Measurements from ENCODE around the gene CCDC127. TPM values are rescaled to one million over a fixed set of nuclear protein-coding genes. Genes with fewer than 3 reads are reported as not detected.

CCDC127 gene
- polyA plus RNA-seq, 10 donors = 7.3 to 13.0 (median 8.8) TPM

DNA sequence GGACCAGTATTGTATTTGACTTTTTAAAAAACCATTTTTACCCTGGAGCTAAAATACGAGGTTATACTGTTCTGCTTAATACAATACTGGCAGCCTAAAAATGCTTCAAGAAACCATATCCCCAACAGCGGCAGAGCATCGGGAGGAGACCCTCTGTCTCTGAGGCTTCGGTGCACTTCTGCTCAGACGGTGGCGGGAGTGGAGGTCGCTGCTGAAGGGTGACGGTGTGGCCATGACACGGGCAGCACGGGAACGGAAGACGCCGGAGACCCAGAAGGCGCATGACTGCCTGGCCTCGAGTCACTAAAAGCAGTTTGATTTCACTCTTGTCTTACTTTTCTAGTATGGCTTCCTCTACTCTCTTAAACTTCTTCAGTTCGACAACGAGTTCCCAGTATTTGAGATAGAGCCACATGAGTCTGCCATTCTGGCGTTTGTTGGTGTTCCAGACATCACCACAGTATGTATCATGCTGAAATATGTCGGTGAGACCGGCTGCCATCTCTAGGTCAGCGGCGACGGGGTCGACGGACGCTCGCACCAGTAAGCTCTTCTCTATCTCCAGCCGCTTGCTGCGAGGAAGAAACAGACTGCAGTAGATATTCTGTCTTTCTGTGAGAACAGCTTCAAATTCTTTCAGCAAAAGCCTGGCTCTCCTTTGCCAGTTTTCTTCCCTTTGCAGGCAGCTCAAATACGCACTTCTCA is 12.8 kb downstream of the CCDC127 start:
- DNase-seq = no peak

DNA sequence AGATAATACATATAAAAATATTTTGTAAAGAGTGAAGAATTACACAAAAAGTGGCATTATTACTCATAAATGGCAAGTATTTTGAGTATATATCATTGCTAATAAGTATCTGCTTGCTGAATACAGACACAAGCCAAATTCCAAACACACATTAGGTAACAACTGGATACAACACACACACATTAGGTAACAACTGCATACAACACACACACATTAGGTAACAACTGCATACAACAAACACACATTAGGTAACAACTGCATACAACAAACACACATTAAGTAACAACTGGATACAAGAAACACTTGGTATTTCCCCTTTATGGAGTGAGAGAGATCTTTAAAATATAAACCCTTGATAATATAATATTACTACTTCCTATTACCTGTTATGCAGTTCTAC is 13.5 kb downstream of the CCDC127 start:
- no peak for DNase-seq

DNA sequence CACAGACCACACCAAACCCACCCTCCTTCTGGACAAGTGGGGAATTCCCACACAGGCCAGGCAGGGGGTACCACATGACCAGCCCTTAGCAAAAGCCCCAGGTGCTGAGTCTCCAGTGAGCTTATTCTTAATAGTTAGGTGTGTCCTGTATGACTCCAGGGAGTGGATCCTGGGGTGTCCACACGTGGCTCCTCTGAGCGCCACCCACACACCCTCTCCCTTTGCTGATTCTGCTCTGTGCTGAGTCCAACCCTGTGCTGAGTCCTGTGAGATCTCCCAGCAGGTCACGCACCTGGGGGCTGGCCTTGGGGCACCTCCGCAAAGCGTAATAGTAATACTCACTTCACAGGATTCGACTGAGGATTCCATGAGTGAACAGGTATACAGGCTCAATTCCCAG is 14.0 kb downstream of the CCDC127 start:
- no peak for DNase-seq

DNA sequence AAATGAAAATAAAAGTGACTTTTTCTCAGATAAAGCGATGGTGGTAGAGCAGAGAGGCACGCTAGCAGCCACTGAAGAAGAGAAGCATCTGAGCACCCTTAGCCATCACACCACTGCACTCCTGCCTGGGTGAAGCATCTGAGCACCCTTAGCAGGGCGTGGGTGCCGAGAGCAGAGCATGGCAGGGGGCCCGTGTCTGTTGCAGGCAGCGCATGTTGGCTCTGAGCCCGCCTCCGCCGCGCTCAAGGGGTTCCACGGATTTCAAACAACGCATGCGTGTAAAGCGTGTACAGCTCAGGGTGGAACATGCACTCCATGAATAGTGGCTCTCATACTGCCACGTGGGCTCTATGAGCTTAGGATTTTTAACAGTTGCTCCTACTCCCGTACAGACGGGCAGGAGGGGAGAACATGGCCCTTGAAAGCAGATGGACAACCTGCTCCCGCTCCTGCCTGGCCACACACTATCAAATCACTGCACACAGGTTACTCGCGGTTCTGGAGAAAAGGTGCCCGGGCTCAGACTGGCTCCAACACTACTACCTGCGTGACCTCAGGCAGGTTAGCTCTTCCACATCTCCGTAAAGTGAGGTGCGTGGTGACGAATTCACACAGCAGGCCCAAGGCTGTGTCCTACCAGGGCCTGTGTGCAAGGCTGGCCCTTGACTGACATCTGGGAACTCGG is 14.6 kb downstream of the CCDC127 start:
- DNase-seq = no peak

DNA sequence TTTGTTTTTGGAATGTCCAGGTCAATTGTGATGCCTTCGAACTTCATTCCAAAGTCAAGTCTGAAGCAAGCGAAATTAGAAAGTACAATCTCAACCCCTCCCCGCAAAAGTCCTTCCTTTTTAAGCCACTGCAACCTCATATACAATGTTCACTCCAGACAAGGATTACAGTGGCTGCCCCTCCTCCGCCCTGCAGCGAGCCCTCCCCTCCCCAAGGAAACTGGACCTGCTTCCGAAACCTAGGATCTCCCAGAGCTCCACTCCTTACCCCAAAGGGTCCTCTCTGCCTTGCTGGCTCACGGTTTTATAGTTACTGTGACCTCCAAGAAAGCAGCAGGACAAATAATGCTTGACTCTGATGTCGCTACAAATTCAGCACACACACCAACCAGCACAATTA is 16.3 kb downstream of the CCDC127 start:
- DNase-seq = no peak

DNA sequence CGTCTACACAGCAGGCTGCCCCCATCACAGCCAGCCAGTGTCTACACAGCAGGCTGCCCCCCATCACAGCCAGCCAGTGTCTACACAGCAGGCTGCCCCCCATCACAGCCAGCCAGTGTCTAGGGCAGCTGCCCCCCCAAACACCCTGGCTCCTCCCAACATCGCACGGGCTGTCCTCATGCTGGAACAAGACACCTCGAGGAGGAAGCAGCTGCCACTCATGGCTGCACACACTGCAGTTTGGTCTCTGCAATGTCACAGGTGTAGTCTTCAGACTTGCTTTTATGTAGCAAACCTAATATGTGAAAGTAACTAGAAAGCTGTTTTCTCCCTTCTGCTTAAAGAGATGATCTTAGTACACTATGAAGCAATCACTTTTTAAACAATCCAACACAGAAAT is 17.0 kb downstream of the CCDC127 start:
- no peak for DNase-seq

DNA sequence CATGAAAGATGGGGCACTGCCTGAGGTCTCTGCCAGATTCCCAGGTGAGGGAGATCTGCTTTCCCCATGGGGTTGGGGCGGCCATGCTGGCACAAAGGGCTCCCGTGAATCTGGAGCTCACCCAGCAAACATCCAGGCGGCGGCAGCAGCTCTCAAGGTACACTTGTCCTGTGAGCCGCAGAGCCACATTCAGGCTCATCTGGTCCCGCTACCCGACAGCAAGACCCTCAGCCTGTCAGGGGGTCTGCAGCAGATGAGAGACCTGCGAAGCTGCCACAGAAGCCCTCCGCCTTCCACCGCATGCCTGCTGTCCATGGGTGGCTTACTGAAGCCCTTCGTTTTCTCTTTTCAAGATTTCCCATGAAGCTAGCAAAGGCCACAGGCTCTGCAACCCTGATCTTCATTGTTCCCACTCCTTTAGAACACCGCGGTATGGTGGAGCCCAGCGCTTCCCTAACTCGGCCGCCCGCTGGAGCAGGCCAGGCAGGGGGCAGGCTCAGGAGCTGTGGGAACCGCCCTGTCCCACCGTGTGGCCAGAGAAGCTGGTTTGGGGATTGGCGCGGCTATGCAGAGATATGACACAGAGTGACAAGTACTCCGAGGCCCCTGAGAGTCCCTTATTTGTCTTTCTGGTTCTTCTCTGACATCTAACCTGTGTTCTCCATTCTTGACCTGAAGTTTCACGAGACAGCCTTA is 17.9 kb downstream of the CCDC127 start:
- DNase-seq = no peak

DNA sequence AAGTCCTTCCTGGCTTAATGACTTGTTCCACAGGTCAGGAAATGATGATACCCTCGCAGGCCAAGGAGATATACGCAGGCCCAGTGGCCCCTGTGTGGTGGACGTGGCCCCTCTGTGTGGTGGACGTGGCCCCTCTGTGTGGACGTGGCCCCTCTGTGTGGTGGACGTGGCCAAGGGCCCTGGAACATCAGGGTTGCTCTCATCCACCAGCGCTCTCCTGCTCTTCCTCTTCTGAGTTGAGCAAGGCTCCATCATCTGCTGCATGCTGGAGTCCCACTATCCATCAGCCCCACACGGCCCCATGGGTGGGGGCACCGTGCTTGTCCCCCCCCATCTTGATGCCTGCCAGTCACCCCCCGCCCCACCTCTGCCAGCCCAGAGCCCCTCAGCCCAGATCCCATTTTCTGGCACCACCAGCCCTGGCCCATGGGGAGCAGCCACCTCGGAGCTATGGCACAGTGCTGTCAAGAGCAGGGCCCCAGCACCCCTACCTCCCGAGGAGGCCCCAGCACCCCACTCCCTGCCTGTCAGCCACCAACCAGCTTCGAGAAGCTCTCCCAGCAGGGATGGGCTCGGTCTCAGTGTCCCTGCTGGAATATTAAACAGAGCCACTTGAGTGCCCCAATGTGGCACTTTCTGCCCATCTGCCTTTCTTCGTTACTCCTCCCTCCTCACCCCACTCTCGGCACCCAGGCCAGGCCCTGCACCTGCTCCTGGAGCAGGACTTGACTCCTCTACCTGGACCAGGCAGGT is 18.6 kb downstream of the CCDC127 start:
- no peak for DNase-seq

DNA sequence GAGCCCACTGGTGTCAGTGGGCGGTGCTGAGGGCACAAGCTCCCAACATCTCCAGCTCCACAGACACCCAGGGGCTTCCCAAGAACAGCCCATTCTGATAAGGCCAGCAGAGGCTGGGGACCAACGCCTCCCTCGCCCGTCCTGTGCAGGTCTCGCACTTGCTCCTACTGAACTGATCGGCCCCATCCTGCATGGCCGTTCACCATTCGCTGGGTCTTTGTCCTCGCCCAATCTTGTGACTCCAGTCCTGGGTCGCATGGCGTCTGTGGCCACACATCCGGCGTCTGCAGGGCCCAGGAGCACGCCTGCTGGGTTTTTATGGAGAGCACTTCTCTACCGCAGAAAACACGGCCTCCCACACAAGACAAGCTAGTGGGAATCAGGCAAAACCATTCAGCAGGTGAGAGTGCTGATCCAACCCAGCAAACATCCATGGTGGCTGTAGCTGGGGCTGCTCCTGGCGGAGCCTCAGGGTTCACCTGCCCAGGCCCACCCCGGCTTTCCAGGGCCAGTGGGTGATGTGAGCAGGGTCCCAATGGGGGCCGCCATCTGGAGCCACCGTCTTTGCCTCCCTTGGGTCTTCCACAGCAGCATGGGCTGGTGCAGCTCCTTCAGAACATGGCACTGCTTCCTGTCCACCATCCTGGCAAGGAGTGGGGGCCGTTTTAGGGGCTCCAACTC is 19.3 kb downstream of the CCDC127 start:
- DNase-seq = no peak

DNA sequence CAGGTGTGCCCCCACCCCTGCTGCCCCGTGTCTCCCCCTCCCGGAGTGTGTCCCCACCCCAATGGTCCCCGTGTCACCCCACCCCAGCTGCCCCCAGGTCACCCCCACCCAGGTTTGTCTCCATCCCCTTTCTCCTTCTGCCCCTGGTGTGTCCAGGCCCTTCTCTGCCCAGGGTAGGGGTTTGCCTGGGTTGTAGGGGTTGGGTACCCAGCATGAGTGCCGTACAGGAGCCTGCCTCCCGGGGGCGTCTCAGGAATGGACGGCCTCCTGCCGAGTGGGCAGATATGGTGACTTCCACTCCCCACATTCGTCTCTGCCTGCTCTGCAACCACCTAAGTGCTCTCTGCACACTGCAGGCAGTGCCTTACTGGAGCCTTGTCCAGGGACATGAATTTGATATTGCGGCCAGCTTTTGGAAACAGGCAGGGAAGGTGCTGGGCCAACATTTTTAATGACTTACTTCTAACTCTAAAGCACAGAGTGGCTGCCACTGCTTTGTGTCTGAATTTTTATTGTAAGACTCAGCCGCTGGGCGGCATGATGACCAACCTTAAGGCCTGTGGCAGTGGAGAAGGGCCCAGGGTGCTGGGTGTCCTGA is 20.0 kb downstream of the CCDC127 start:
- DNase-seq = no peak

DNA sequence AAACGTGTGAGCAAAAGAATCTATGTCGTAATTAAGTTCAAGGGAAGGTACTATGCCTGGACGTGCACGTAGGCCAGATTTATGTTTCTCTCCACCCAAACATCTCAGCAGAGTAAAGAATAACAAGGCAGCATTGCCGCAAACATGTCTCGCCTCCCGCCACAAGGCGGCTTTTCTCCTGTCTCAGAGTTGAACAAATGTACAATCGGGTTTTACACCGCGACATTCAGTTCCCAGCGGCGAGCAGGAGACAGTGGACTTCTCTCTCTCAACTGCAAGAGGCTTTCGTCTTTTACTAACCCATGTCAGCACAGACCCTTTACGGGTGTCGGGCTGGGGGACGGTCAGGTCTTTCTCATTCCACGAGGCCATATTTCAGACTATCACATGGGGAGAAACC is 20.9 kb downstream of the CCDC127 start:
- DNase-seq = peak in 1 of 3 donors; percentile 24

DNA sequence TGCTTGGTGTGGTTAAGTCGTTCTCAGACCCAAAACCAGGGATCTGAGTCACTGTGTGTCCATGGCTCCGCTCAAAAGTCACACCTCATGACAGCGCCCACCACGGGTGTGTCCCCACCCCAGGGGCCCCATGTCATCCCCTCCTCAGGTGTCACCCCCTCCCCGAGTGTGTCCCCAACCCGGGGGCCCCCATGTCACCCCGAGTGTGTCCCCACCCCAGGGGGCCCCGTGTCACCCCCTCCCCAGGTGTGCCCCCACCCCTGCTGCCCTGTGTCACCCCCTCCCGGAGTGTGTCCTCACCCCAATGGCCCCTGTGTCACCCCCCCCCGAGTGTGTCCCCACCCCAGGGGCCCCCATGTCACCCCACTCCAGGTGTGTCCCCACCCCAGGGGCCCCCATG is 21.6 kb downstream of the CCDC127 start:
- no peak for DNase-seq

DNA sequence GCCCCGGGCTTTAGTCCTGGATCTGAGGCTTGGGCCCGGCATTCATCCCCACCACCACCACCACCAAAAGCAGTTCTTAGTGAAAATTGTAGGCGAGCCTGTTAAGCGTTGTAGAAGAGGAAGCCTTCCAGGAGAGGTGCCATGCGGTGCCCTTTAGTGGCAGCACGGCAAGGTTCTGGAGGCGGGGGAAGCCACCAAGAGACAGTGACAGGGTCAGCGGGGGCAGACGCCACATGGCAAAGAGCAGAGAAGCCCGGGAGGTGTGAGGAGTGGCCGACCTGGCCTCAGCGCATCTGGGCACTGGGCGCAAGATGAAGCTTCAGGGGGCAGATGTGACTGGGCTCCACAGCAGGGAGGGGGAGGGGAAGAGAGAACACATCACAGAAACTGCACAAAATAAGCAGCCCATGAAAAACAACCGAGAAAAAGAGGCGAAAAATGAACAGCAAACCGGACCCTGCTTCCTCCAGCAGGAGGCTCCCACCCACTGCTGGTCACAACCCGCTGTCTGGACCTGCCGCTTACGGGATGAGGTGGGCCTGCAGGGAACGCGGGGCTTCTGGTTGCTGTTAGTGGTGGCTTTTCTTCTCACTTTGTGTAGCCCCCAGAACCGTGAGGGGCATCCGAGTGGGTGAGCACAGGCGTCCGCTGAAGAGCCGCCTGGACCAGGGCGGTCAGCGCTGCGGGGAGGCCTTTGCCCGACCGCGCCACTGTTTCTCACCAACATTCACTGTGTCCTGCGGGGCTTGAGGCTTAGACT is 22.4 kb downstream of the CCDC127 start:
- DNase-seq = no peak

DNA sequence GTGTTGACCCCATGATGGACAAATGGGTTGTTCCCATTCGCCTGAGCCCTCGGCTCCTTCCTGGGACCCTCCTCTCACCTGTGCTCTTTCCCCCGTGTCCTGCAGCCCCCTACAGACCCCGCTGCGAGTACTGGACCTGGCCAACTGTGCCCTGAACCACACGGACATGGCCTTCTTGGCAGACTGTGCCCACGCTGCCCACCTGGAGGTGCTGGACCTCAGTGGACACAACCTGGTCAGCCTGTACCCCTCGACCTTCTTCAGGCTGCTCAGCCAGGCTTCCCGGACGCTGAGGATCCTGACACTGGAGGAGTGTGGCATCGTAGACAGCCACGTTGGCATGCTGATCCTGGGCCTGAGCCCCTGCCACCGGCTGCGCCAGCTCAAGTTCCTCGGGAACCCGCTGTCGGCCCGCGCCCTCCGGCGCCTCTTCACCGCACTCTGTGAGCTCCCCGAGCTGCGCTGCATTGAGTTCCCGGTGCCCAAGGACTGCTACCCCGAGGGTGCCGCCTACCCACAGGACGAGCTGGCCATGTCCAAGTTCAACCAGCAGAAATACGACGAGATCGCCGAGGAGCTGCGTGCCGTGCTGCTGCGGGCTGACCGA is 23.2 kb downstream of the CCDC127 start:
- DNase-seq = no peak

DNA sequence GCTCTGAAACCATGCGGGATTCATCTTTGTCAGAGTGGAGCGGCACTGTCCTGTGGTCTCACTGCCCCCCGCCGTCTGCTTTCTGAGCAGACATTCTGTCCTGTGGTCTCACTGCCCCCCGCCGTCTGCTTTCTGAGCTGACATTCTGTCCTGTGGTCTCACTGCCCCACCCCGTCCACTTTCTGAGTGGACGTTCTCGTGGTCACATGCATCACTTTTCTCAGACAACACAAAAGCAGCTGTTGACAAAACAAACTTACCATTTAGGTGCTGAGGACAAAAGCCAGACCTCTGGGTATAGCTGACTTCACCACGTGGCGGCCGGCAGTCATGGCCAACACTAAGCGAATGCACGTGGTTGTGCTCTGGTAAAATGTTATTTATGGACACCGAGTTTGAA is 23.9 kb downstream of the CCDC127 start:
- DNase-seq = no peak

DNA sequence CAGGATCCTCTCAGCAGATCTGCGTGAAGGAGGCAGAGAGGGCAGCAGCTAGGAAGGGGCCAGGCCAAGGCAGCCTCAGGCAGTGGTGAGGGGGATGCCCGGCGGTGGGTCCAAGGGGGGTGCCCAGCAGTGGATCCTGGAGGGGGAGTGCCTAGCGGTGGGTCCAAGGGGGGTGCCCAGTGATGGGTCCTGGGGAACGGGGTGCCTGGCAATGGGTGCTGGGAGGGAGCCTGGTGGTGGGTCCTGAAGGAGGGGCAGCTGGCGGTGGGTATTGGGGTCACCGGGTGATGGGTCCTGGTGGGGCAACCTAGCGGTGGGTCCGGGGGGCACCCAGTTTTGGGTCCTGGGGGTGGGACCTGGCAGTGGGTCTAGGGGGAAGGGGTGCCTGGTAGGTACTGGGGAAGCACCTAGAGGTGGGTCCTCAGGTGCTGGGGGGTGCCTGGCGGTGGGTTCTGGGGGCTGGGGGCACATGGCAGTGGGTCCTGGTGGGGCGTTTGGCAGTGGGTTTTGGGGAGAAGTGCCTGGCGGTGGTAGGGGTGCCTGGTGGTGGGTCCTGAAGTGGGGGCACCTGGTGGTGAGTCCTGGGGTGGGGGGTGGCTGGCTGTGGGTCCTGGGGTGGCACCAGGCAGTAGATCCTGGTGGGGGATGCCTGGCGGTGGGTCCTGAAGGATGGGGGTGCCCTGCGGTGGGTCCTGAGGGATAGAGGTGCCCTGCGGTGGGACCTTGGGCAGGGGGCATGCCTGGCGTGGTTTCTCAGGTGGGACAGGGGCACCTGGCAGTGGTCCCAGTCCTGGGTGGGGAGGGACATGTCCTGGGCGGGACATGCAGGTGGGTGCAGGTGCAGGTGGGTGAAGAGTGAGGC is 24.8 kb downstream of the CCDC127 start:
- no peak for DNase-seq

DNA sequence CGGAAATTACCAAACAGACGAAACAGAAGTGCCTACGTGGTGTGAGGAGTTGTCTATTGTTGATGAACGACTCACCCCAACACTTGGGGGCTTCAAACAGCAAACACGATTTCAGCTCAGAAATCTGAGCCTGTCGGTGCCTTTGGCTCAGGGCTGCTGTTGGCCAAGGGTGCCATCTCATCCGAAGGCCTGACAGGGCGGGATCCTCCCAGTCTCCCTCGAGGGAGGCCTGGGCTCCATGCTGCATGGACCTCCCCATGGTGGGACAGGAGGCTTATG is 25.3 kb downstream of the CCDC127 start:
- no peak for DNase-seq

DNA sequence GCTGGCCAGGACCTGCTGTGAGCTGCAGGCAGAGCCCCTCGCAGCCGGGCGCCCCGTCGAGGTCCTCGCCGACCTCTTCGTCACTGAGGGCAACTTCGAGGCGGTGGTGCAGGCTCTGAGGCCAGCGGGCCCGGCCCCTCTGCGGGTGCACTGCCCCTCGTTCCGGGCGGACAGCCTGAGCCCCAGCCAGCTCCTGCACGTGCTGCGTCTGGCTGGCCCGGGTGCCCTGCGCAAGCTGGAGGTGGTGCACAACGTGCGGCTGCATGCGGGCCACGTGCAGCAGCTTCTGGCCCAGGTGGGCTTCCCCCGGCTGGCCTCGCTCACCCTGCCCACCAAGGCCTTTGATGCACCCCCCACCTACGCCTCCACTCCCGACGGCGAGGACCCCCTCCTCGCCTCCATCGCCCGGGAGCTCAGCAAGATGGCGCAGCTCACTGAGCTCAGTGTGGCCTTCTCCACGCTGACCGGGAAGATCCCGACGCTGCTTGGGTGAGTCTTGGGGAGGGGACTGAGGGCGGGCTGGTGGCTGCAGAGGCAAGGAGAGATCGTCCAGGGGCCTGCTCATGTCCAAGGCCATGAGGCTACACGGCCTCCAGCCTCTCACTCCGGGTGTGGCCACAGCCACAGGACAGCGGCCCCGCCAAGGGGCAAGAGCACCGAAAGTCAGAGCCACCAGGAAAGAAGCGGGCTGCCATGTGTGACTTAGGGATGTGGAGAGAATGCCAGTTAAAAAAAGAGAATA is 25.8 kb downstream of the CCDC127 start:
- DNase-seq = no peak
